H9 (cell line): ENCODE data around the gene TAF15. TPM values are rescaled to one million over a fixed set of nuclear protein-coding genes. Genes with fewer than 3 reads are reported as not detected.

Experiments used
- DNase-seq: peaks from one replicate; pipeline ENCODE4 v3.0.0-alpha.2; 2017
- H2AFZ ChIP-seq: one replicate; pipeline ENCODE4 v1.6.1; 2013; ENCODE audit warnings: mild to moderate bottlenecking, low read length, control low read depth, moderate library complexity
- H2AK5ac ChIP-seq: 2 replicates; pipeline ENCODE4 v1.6.1; 2013; ENCODE audit warnings: low read length, control low read depth, mixed read lengths; ENCODE audit not compliant: insufficient read length
- H2BK120ac ChIP-seq: one replicate; pipeline ENCODE4 v1.6.1; 2013; ENCODE audit warnings: low read depth, mild to moderate bottlenecking, low read length, control low read depth, inconsistent platforms; ENCODE audit not compliant: poor library complexity, severe bottlenecking
- H2BK12ac ChIP-seq: 2 replicates; pipeline ENCODE4 v1.6.1; 2013; ENCODE audit warnings: low read length, control low read depth, mixed read lengths, low read depth; ENCODE audit not compliant: insufficient read length
- H2BK15ac ChIP-seq: 2 replicates; pipeline ENCODE4 v1.6.1; 2013; ENCODE audit warnings: low read depth, low read length, control low read depth
- H2BK20ac ChIP-seq: one replicate; pipeline ENCODE4 v1.6.1; 2013; ENCODE audit warnings: low read depth, mild to moderate bottlenecking, low read length, control low read depth, inconsistent platforms; ENCODE audit not compliant: poor library complexity, severe bottlenecking
- H2BK5ac ChIP-seq: 2 replicates; pipeline ENCODE4 v1.6.1; 2013; ENCODE audit warnings: low read length, control low read depth, mixed read lengths; ENCODE audit not compliant: insufficient read length
- H3K14ac ChIP-seq: 2 replicates; pipeline ENCODE4 v1.6.1; 2013; ENCODE audit warnings: low read length, control low read depth; ENCODE audit not compliant: insufficient read depth
- H3K18ac ChIP-seq: 2 replicates; pipeline ENCODE4 v1.6.1; 2013; ENCODE audit warnings: low read depth, mild to moderate bottlenecking, mixed read lengths, low read length, control low read depth; ENCODE audit not compliant: insufficient read length
- H3K23ac ChIP-seq: 2 replicates; pipeline ENCODE4 v1.6.1; 2013; ENCODE audit warnings: low read length, control low read depth, mixed read lengths, low read depth; ENCODE audit not compliant: insufficient read length
- H3K23me2 ChIP-seq: 2 replicates; pipeline ENCODE4 v1.6.1; 2013; ENCODE audit warnings: low read depth, mild to moderate bottlenecking, mixed read lengths, low read length, control low read depth; ENCODE audit not compliant: insufficient read length, poor library complexity, severe bottlenecking
- H3K27ac ChIP-seq: 2 replicates; pipeline ENCODE4 v1.5.1; 2013; ENCODE audit warnings: low read length, control low read depth, mixed read lengths, low read depth; ENCODE audit not compliant: insufficient read length
- H3K27me3 ChIP-seq: 2 replicates; pipeline ENCODE4 v1.6.1; 2013; ENCODE audit warnings: low read length, control low read depth, inconsistent platforms; ENCODE audit not compliant: insufficient read depth
- H3K4ac ChIP-seq: 2 replicates; pipeline ENCODE4 v1.6.1; 2013; ENCODE audit warnings: low read depth, mild to moderate bottlenecking, control low read depth, inconsistent platforms, low read length, moderate library complexity
- H3K4me1 ChIP-seq: 2 replicates; pipeline ENCODE4 v1.6.1; 2013; ENCODE audit warnings: low read length, control low read depth, inconsistent platforms; ENCODE audit not compliant: insufficient read depth
- H3K4me2 ChIP-seq: 2 replicates; pipeline ENCODE4 v1.6.1; 2013; ENCODE audit warnings: low read length, control low read depth, mixed read lengths; ENCODE audit not compliant: insufficient read length, insufficient read depth
- H3K56ac ChIP-seq: 2 replicates; pipeline ENCODE4 v1.6.1; 2013; ENCODE audit warnings: low read depth, mild to moderate bottlenecking, mixed read lengths, low read length, control low read depth; ENCODE audit not compliant: insufficient read length
- H3K79me1 ChIP-seq: 2 replicates; pipeline ENCODE4 v1.6.1; 2013; ENCODE audit warnings: low read depth, mild to moderate bottlenecking, moderate library complexity, low read length, control low read depth, inconsistent platforms; ENCODE audit not compliant: insufficient read depth, poor library complexity, severe bottlenecking
- H3K79me2 ChIP-seq: 2 replicates; pipeline ENCODE4 v1.6.1; 2013; ENCODE audit warnings: low read length, control low read depth, inconsistent platforms; ENCODE audit not compliant: insufficient read depth
- H3K9ac ChIP-seq: 2 replicates; pipeline ENCODE4 v1.6.1; 2013; ENCODE audit warnings: low read length, control low read depth, mixed read lengths; ENCODE audit not compliant: insufficient read length; ENCODE audit errors: extremely low read depth
- H3K9me3 ChIP-seq: one replicate; pipeline ENCODE4 v1.6.1; 2013; ENCODE audit warnings: low read depth, low read length, inconsistent platforms; ENCODE audit not compliant: control insufficient read depth
- H3T11ph ChIP-seq: one replicate; pipeline ENCODE4 v1.6.1; 2013; ENCODE audit warnings: mild to moderate bottlenecking, low read length, control low read depth, inconsistent platforms
- H4K20me1 ChIP-seq: one replicate; pipeline ENCODE4 v1.6.1; 2013; ENCODE audit not compliant: control insufficient read depth, insufficient read length, insufficient read depth
- H4K5ac ChIP-seq: 2 replicates; pipeline ENCODE4 v1.6.1; 2013; ENCODE audit warnings: low read depth, mild to moderate bottlenecking, mixed read lengths, low read length, control low read depth; ENCODE audit not compliant: insufficient read length
- H4K8ac ChIP-seq: replicated peaks from 2 replicates; pipeline ENCODE4 v1.6.1; 2013; ENCODE audit warnings: low read length, control low read depth, mixed read lengths, low read depth; ENCODE audit not compliant: insufficient read length
- H4K91ac ChIP-seq: 2 replicates; pipeline ENCODE4 v1.6.1; 2013; ENCODE audit warnings: low read depth, mild to moderate bottlenecking, moderate library complexity, mixed read lengths, low read length, control low read depth; ENCODE audit not compliant: insufficient read length
- H3K27ac Mint-ChIP-seq, 3 experiments: 2 replicates in 2 of 3; 3 replicates in 1 of 3; pipeline ENCODE4 v1.8.0; 2020 to 2021; ENCODE audit warnings: mixed read lengths in 3 of 3, mild to moderate bottlenecking in 1 of 3, moderate library complexity in 1 of 3
- H3K27me3 Mint-ChIP-seq: 2 replicates; pipeline ENCODE4 v1.8.0; 2021; ENCODE audit warnings: low read depth, mild to moderate bottlenecking, moderate library complexity, mixed read lengths
- H3K36me3 Mint-ChIP-seq, 3 experiments: 2 replicates in 2 of 3; 3 replicates in 1 of 3; pipeline ENCODE4 v1.8.0; 2020 to 2021; ENCODE audit warnings: low read depth in 3 of 3, mixed read lengths in 3 of 3; ENCODE audit not compliant: insufficient read depth in 1 of 3
- H3K4me1 Mint-ChIP-seq, 2 experiments: 2 replicates each; pipeline ENCODE4 v1.8.0; 2020; ENCODE audit warnings: mixed read lengths in 2 of 2
- H3K4me3 Mint-ChIP-seq, 2 experiments: 2 replicates in 1 of 2; 3 replicates in 1 of 2; pipeline ENCODE4 v1.8.0; 2020 to 2021; ENCODE audit warnings: mild to moderate bottlenecking in 2 of 2, mixed read lengths in 2 of 2, moderate library complexity in 1 of 2
- H3K9me3 Mint-ChIP-seq, 2 experiments: 2 replicates in 1 of 2; 3 replicates in 1 of 2; pipeline ENCODE4 v1.8.0; 2020; ENCODE audit warnings: mild to moderate bottlenecking in 2 of 2, mixed read lengths in 2 of 2, moderate library complexity in 1 of 2
- CTCF ChIP-seq: fragments of 200-600 bp; sonication (generic); conservative IDR thresholded peaks from 3 replicates; pipeline ENCODE4 v1.8.0; 2021; ENCODE audit warnings: antibody characterized with exemption, mild to moderate bottlenecking
- WGBS: extraction: QIAGEN DNeasy Blood & Tissue Kit; methylation state at CpG from one replicate; pipeline ENCODE4 v1.1.7; 2013; ENCODE audit warnings: missing lambda C conversion rate, low lambda C conversion rate, mixed read lengths; ENCODE audit not compliant: insufficient read length; ENCODE audit errors: extremely low coverage; 5-methylcytosine and 5-hydroxymethylcytosine counted together
- total RNA-seq: library from RNA; stranded (reverse); gene quantifications from 2 replicates; pipeline ENCODE4 v1.2.1, GENCODE V29; 2021

The TAF15 gene
- total RNA-seq, 1 experiment from 2014 or later = 304 TPM

GRCh38 chr17:35780950-35781349 is 28.3 kb upstream of the TAF15 start:
- Histone ChIP-seq H2BK12ac (no peak overlapping the region), H4K91ac (no peak overlapping the region), H4K8ac (no peak overlapping the region), H3K18ac (no peak overlapping the region), H3K14ac (no peak overlapping the region), H3K4me1 (no peaks in the 10 kb centered on the region), H3T11ph (no peak overlapping the region), H3K79me1 (no peaks in the 10 kb centered on the region), H3K23me2 (no peaks in the 10 kb centered on the region), H3K9me3 (no peaks in the 10 kb centered on the region), H3K9ac (no peak overlapping the region), H3K27me3 (no peaks in the 10 kb centered on the region), H3K23ac (no peak overlapping the region), H3K4ac (no peak overlapping the region), H4K5ac (no peak overlapping the region), H2AK5ac (no peak overlapping the region), H2AFZ (no peak overlapping the region), H4K20me1 (no peaks in the 10 kb centered on the region), H3K27ac (no peak overlapping the region), H3K79me2 (no peaks in the 10 kb centered on the region), H2BK120ac (no peak overlapping the region), H2BK5ac (no peak overlapping the region), H2BK15ac (no peak overlapping the region), H3K56ac (no peak overlapping the region), H2BK20ac (no peak overlapping the region), H3K4me2 (no peak overlapping the region)
- peaks cover 23% of the 10 kb centered on the region for H3K27me3 Mint-ChIP-seq
- H3K27ac Mint-ChIP-seq = no peak overlapping the region
- no peak for DNase-seq
- H3K36me3 Mint-ChIP-seq = no peaks in the 10 kb centered on the region
- WGBS = no CpG with 5 or more reads among the region's 3 CpGs
- no peaks in the 10 kb centered on the region for H3K4me1 Mint-ChIP-seq
- no peak for TF ChIP-seq CTCF
- no peak overlapping the region for H3K4me3 Mint-ChIP-seq
- no peaks in the 10 kb centered on the region for H3K9me3 Mint-ChIP-seq
